ENCODE measurements around the gene OPA1. TPM values are rescaled to one million over a fixed set of nuclear protein-coding genes. Genes with fewer than 3 reads are reported as not detected.

Gene OPA1
- total and polyA plus RNA-seq, 2 of the 4 experiments (the other 2 are of a cell fraction) = 17.8 to 73.7 TPM

GRCh38 chr3:193711964-193712598 is 119.1 kb downstream of the OPA1 start:
- H3K36me3 ChIP-seq (ENCODE audit: control insufficient read depth, insufficient read depth, low read length) = no peaks in the 10 kb centered on the region
- H3K18ac ChIP-seq (ENCODE audit: low read depth, low read length) = no peak overlapping the region
- H3K27ac ChIP-seq (ENCODE audit: insufficient read depth, low read length) = no peak overlapping the region
- no peak for DNase-seq
- no peak overlapping the region for H2BK120ac ChIP-seq (ENCODE audit: low read depth, low read length)
- no TSS peak for BruUV-seq (replicated peaks)
- no peak overlapping the region for H3K4me3 ChIP-seq (ENCODE audit: insufficient read depth, low read depth, low read length)
- no peak overlapping the region for H4K91ac ChIP-seq (ENCODE audit: insufficient read depth, low read depth, low read length)
- H2BK20ac ChIP-seq (ENCODE audit: low read depth, low read length) = no peak overlapping the region
- no peak overlapping the region for H3K23ac ChIP-seq (ENCODE audit: low read depth, low read length)
- H3K14ac ChIP-seq (replicated peaks; ENCODE audit: low read depth, low read length) = no peak overlapping the region
- no peak overlapping the region for H3K4me2 ChIP-seq (ENCODE audit: low read depth, low read length)
- H2BK5ac ChIP-seq (ENCODE audit: low read depth, low read length, poor library complexity, severe bottlenecking) = no peak overlapping the region
- H3K9me3 ChIP-seq (ENCODE audit: control insufficient read depth, insufficient read depth, low read length) = peaks cover 8% of the 10 kb centered on the region
- 66% methylated on average over 4 of the region's 19 CpGs; no CpG with 5 or more reads in 1 of the 2 experiments for WGBS, 2 experiments (ENCODE audit: extremely low coverage in 2 of 2, insufficient read length in 1 of 2)
- H2AK9ac ChIP-seq (replicated peaks; ENCODE audit: low read depth, low read length, poor library complexity) = no peak overlapping the region
- intact Hi-C loops (cut with micrococcal nuclease) (no loop called here), in situ Hi-C loops (cut with MboI; ENCODE audit: low sequenced_read_pairs) (no loop called here), dilution Hi-C loops (cut with HindIII; ENCODE audit: low sequenced_read_pairs, unreplicated experiment) (no loop called here)
- no peak overlapping the region for H4K5ac ChIP-seq (ENCODE audit: low read depth, low read length)
- no peaks in the 10 kb centered on the region for H3K9me1 ChIP-seq (ENCODE audit: insufficient read depth, low read length)
- ChIA-PET POLR2A (ENCODE audit: unreplicated experiment) (no interaction called here), CTCF (no interaction called here)
- H2AFZ ChIP-seq (replicated peaks; ENCODE audit: low read length, poor library complexity) = no peak overlapping the region
- H4K20me1 ChIP-seq (ENCODE audit: insufficient read depth, low read length) = no peaks in the 10 kb centered on the region
- H3K79me1 ChIP-seq (ENCODE audit: low read depth in 1 of 2, low read length in 2 of 2) = no peaks in the 10 kb centered on the region
- H3K4ac ChIP-seq (ENCODE audit: low read depth, low read length) = no peak overlapping the region
- H2BK15ac ChIP-seq (ENCODE audit: low read depth, low read length) = no peak overlapping the region
- H3K4me1 ChIP-seq (ENCODE audit: control insufficient read depth, insufficient read depth, low read length) = no peaks in the 10 kb centered on the region
- no peak overlapping the region for H2AK5ac ChIP-seq (ENCODE audit: low read depth, low read length)
- no peak overlapping the region for H3K9ac ChIP-seq (ENCODE audit: low read depth, low read length)
- H3K56ac ChIP-seq (ENCODE audit: extremely low read depth, insufficient read depth, low read length) = no peak overlapping the region
- no peaks in the 10 kb centered on the region for H3K27me3 ChIP-seq (ENCODE audit: control insufficient read depth, insufficient read depth, low read length)
- TF ChIP-seq BHLHE40 (IDR thresholded peaks at IDR 0.05; ENCODE audit: low read depth, low read length) = no peak
- TF ChIP-seq MAZ (IDR thresholded peaks at IDR 0.05; ENCODE audit: borderline replicate concordance, low read depth, low read length) = no peak
- no peak for TF ChIP-seq CEBPB (IDR thresholded peaks at IDR 0.05; ENCODE audit: low read depth, low read length)
- no peak for TF ChIP-seq SMC3 (IDR thresholded peaks at IDR 0.05; ENCODE audit: low read depth, low read length)
- TF ChIP-seq RFX5 (IDR thresholded peaks at IDR 0.05; ENCODE audit: low read depth, low read length) = no peak
- no peak for TF ChIP-seq POLR2A (IDR thresholded peaks at IDR 0.05; ENCODE audit: low read depth, low read length)
- TF ChIP-seq RCOR1 (IDR thresholded peaks at IDR 0.05; ENCODE audit: insufficient replicate concordance, low read length) = no peak
- TF ChIP-seq CHD1 (IDR thresholded peaks at IDR 0.05; ENCODE audit: low read depth, low read length) = no peak
- TF ChIP-seq MAFK (IDR thresholded peaks at IDR 0.05; ENCODE audit: low read depth, low read length) = no peak
- TF ChIP-seq FOS (IDR thresholded peaks at IDR 0.05; ENCODE audit: low read depth, low read length) = no peak
- no peak for TF ChIP-seq NFE2L2 (IDR thresholded peaks at IDR 0.05; ENCODE audit: low read depth, low read length)
- TF ChIP-seq, protein P1, sequence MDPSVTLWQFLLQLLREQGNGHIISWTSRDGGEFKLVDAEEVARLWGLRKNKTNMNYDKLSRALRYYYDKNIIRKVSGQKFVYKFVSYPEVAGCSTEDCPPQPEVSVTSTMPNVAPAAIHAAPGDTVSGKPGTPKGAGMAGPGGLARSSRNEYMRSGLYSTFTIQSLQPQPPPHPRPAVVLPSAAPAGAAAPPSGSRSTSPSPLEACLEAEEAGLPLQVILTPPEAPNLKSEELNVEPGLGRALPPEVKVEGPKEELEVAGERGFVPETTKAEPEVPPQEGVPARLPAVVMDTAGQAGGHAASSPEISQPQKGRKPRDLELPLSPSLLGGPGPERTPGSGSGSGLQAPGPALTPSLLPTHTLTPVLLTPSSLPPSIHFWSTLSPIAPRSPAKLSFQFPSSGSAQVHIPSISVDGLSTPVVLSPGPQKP (IDR thresholded peaks at IDR 0.05; ENCODE audit: borderline replicate concordance, low read depth, low read length) = no peak
- TF ChIP-seq RAD21 (IDR thresholded peaks at IDR 0.05; ENCODE audit: low read length) = no peak
- TF ChIP-seq MXI1 (IDR thresholded peaks at IDR 0.05; ENCODE audit: borderline replicate concordance, low read depth, low read length) = no peak
- no peak for TF ChIP-seq CTCF (conservative IDR thresholded peaks at IDR 0.05; ENCODE audit: low read depth, low read length)
- TF ChIP-seq, protein P2, sequence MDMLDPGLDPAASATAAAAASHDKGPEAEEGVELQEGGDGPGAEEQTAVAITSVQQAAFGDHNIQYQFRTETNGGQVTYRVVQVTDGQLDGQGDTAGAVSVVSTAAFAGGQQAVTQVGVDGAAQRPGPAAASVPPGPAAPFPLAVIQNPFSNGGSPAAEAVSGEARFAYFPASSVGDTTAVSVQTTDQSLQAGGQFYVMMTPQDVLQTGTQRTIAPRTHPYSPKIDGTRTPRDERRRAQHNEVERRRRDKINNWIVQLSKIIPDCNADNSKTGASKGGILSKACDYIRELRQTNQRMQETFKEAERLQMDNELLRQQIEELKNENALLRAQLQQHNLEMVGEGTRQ (IDR thresholded peaks at IDR 0.05; ENCODE audit: low read depth, low read length) = no peak
- no peak for ATAC-seq (ENCODE audit: low read depth)
- no peak overlapping the region for H4K8ac ChIP-seq (ENCODE audit: low read depth in 2 of 2, low read length in 2 of 2)
